Cardiac muscle cell (in vitro differentiated cells and primary cell): ENCODE results near the gene SAMD8. TPM values are rescaled to one million over a fixed set of nuclear protein-coding genes. Genes with fewer than 3 reads are reported as not detected.
A peak's percentile ranks its signal among the peaks of the same experiment; 100 is the strongest.

ENCODE experiments used
- DNase-seq, 2 donors: peaks; one replicate each; pipeline versions ENCODE4 v3.0.0 to v3.0.0-alpha.2; 2010 to 2017; ENCODE audit warnings: low read depth in 1 of 2, low spot score in 1 of 2
- H3K27ac ChIP-seq: fragments of 200-600 bp; sonication (generic); 2 replicates; pipeline ENCODE4 v1.5.1; 2016
- H3K27me3 ChIP-seq: fragments of 200-600 bp; sonication (generic); 2 replicates; pipeline ENCODE4 v1.6.0; 2016; ENCODE audit warnings: control low read depth
- H3K36me3 ChIP-seq: fragments of 200-600 bp; sonication (generic); 2 replicates; pipeline ENCODE4 v1.5.1; 2016; ENCODE audit warnings: control low read depth
- H3K4me1 ChIP-seq: fragments of 200-600 bp; sonication (generic); 2 replicates; pipeline ENCODE4 v1.8.1; 2017; ENCODE audit warnings: low read depth, mild to moderate bottlenecking, mixed run types
- H3K4me3 ChIP-seq: fragments of 200-600 bp; sonication (generic); 2 replicates; pipeline ENCODE4 v1.5.1; 2016; ENCODE audit warnings: mild to moderate bottlenecking
- H3K9me3 ChIP-seq: fragments of 200-600 bp; sonication (generic); 2 replicates; pipeline ENCODE4 v1.5.1; 2017; ENCODE audit warnings: low read depth, mild to moderate bottlenecking, control low read depth
- polyA plus RNA-seq: library from polyadenylated mRNA; unstranded; fragments of >200 nt; fragmentation: Nextera tagmentation; extraction: Ambion mirVana; gene quantifications from 2 replicates; pipeline ENCODE4 v1.2.1, GENCODE V29; 2016
- total RNA-seq: library from RNA; depleted of rRNA; stranded (reverse); fragments of >200 nt; gene quantifications from 2 replicates; pipeline ENCODE4 v1.2.3, GENCODE V29; 2016
- TF ChIP-seq, protein P1 (sequence below): IDR thresholded peaks from 2 replicates; pipeline ENCODE4 v1.5.1; 2012; ENCODE audit warnings: low read depth, mild to moderate bottlenecking, low read length

SAMD8 gene
- total and polyA plus RNA-seq, 2 experiments from 2014 or later: 9.4 to 15.8 TPM

GRCh38 chr10:75097666-75098285, 13.7 kb upstream of the SAMD8 start:
- DNase-seq: peak; percentile 46 to 48
- Histone ChIP-seq H3K9me3 (no peaks in the 10 kb centered on the region), H3K4me1 (peaks cover 5% of the 10 kb centered on the region), H3K36me3 (no peaks in the 10 kb centered on the region), H3K27me3 (peaks cover 20% of the 10 kb centered on the region), H3K4me3 (no peak overlapping the region), H3K27ac (no peak overlapping the region)
- TF ChIP-seq, protein P1, sequence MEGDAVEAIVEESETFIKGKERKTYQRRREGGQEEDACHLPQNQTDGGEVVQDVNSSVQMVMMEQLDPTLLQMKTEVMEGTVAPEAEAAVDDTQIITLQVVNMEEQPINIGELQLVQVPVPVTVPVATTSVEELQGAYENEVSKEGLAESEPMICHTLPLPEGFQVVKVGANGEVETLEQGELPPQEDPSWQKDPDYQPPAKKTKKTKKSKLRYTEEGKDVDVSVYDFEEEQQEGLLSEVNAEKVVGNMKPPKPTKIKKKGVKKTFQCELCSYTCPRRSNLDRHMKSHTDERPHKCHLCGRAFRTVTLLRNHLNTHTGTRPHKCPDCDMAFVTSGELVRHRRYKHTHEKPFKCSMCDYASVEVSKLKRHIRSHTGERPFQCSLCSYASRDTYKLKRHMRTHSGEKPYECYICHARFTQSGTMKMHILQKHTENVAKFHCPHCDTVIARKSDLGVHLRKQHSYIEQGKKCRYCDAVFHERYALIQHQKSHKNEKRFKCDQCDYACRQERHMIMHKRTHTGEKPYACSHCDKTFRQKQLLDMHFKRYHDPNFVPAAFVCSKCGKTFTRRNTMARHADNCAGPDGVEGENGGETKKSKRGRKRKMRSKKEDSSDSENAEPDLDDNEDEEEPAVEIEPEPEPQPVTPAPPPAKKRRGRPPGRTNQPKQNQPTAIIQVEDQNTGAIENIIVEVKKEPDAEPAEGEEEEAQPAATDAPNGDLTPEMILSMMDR: peak; percentile 38

GRCh38 chr10:75098902-75099673, 12.4 kb upstream of the SAMD8 start:
- H3K4me1 ChIP-seq: peaks cover 7% of the 10 kb centered on the region
- H3K36me3 ChIP-seq: no peaks in the 10 kb centered on the region
- peaks cover 8% of the 10 kb centered on the region for H3K27me3 ChIP-seq
- TF ChIP-seq, protein P1: no peak
- no peak overlapping the region for H3K4me3 ChIP-seq
- H3K9me3 ChIP-seq: no peaks in the 10 kb centered on the region
- H3K27ac ChIP-seq: no peak overlapping the region
- DNase-seq: no peak

- Histone ChIP-seq H3K27ac (no peak overlapping the region), H3K27me3 (no peaks in the 10 kb centered on the region), H3K9me3 (no peaks in the 10 kb centered on the region), H3K4me1 (peaks cover 8% of the 10 kb centered on the region), H3K4me3 (no peak overlapping the region), H3K36me3 (no peaks in the 10 kb centered on the region)
- TF ChIP-seq, protein P1: peak; percentile 87
- DNase-seq: peak; percentile 76 to 83
Observed at GRCh38 chr10:75099952-75100763, 11.3 kb upstream of the SAMD8 start.

DNA sequence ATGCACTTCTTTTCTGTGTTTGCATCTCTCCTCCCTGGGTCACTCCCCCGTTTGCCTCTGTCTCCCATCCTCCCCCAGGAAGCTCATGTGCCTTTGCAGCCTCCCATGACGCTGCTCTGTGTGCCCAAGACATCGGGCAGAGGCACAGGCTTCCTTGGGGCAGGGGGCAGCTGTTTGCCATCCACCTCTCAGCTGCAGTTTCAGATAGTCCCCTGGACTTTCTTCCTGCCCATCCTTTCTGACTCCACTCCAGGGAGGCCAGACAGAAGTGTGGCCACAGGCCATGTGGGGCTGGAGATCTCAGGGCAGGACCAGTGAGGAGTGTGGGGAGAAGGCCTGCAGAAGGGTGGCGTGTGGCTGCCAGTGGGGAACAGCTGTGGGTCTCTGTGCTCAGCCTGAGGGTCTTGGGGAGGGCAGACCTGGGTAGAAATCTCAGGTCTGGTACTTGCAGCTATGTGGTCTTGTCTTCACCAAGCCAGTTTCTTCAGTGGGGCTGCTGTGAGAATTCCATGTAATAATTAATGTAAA, 10.6 kb upstream of the SAMD8 start:
- no peak for DNase-seq
- Histone ChIP-seq H3K9me3 (no peaks in the 10 kb centered on the region), H3K4me1 (peaks cover 8% of the 10 kb centered on the region), H3K4me3 (no peak overlapping the region), H3K27ac (no peak overlapping the region), H3K36me3 (no peaks in the 10 kb centered on the region), H3K27me3 (no peaks in the 10 kb centered on the region)
- TF ChIP-seq, protein P1: no peak

DNA sequence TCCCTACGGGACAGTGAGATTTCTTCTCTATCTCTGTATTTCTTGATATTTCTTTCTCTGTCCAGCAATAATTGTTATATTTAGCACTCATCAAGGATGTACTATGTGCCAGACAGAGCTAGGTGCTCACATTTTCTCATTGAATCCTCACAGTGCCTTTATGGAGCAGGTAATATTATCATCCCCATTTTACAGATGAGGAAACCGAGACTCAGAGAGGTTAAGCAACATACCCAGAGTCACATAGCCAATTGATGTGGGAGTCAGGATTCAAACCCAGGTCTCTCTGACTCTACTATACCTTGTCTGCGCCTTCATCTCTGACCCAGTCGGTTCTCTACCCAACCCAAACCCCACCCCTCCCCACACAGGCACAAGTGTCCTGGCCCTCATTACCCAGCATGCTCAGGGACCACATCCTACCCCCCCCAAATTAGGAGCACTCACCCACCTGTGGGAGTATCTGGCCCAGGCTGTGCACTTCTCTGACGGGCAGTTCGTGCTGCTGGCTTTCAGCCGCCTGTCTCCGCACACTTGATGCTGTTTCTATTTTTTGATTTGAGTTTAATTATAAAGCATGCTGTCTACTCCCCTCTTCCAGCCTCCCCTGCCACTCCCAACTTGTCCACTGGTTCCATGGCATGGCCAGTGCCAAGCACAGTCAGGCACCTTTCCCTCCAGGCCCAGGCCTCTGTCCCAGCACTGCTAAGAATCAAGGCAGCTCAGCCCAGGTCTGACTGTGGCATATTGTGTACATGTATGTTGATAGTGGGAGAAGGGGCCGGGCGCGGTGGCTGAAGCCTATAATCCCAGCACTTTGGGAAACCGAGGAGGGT, 9.8 kb upstream of the SAMD8 start:
- no peak for DNase-seq
- Histone ChIP-seq H3K4me3 (no peak overlapping the region), H3K4me1 (peaks cover 8% of the 10 kb centered on the region), H3K9me3 (no peaks in the 10 kb centered on the region), H3K36me3 (no peaks in the 10 kb centered on the region), H3K27ac (no peak overlapping the region), H3K27me3 (no peaks in the 10 kb centered on the region)
- TF ChIP-seq, protein P1: no peak
